ENCODE data around the gene DOCK1.

Gene DOCK1

GRCh38 chr10:127153181-127153580 lies 248.0 kb downstream of the DOCK1 start:
- no peak for DNase-seq (ENCODE audit: low read depth, low spot score)
- no peak overlapping the region for H3K27ac ChIP-seq

GRCh38 chr10:127154831-127155620 lies 249.8 kb downstream of the DOCK1 start:
- DNase-seq (ENCODE audit: low read depth, low spot score) = no peak
- H3K27ac ChIP-seq = no peak overlapping the region

GRCh38 chr10:127157089-127157488 lies 251.9 kb downstream of the DOCK1 start:
- H3K27ac ChIP-seq = no peak overlapping the region
- no peak for DNase-seq (ENCODE audit: low read depth, low spot score)

GRCh38 chr10:127157506-127158200 lies 252.4 kb downstream of the DOCK1 start:
- H3K27ac ChIP-seq = no peak overlapping the region
- DNase-seq (ENCODE audit: low read depth, low spot score) = no peak

GRCh38 chr10:127158662-127159061 lies 253.4 kb downstream of the DOCK1 start:
- H3K27ac ChIP-seq = no peak overlapping the region
- DNase-seq (ENCODE audit: low read depth, low spot score) = no peak

- DNase-seq (ENCODE audit: low read depth, low spot score) = no peak
- no peak overlapping the region for H3K27ac ChIP-seq
Measured at GRCh38 chr10:127159648-127160245, 254.5 kb downstream of the DOCK1 start.

- DNase-seq (ENCODE audit: low read depth, low spot score) = no peak
- H3K27ac ChIP-seq = no peak overlapping the region
Measured at GRCh38 chr10:127161482-127161881, 256.3 kb downstream of the DOCK1 start.

GRCh38 chr10:127162841-127163240 lies 257.6 kb downstream of the DOCK1 start:
- DNase-seq (ENCODE audit: low read depth, low spot score) = no peak
- H3K27ac ChIP-seq = no peak overlapping the region

- no peak for DNase-seq (ENCODE audit: low read depth, low spot score)
- H3K27ac ChIP-seq = no peak overlapping the region
Measured at GRCh38 chr10:127168261-127168660, 263.0 kb downstream of the DOCK1 start.

- DNase-seq (ENCODE audit: low read depth, low spot score) = no peak
- no peak overlapping the region for H3K27ac ChIP-seq
Measured at GRCh38 chr10:127174866-127175265, 269.6 kb downstream of the DOCK1 start.

- no peak overlapping the region for H3K27ac ChIP-seq
- DNase-seq (ENCODE audit: low read depth, low spot score) = no peak
Measured at GRCh38 chr10:127175357-127176110, 270.3 kb downstream of the DOCK1 start.

GRCh38 chr10:127176649-127177048 lies 271.4 kb downstream of the DOCK1 start:
- no peak for DNase-seq (ENCODE audit: low read depth, low spot score)
- H3K27ac ChIP-seq = no peak overlapping the region

GRCh38 chr10:127179612-127180250 lies 274.5 kb downstream of the DOCK1 start:
- H3K27ac ChIP-seq = no peak overlapping the region
- DNase-seq (ENCODE audit: low read depth, low spot score) = no peak

GRCh38 chr10:127182161-127182560 lies 276.9 kb downstream of the DOCK1 start:
- no peak overlapping the region for H3K27ac ChIP-seq
- no peak for DNase-seq (ENCODE audit: low read depth, low spot score)

GRCh38 chr10:127184582-127184981 lies 279.4 kb downstream of the DOCK1 start:
- no peak overlapping the region for H3K27ac ChIP-seq
- DNase-seq (ENCODE audit: low read depth, low spot score) = no peak

- H3K27ac ChIP-seq = no peak overlapping the region
- no peak for DNase-seq (ENCODE audit: low read depth, low spot score)
Measured at GRCh38 chr10:127186813-127187212, 281.6 kb downstream of the DOCK1 start.

- no peak overlapping the region for H3K27ac ChIP-seq
- no peak for DNase-seq (ENCODE audit: low read depth, low spot score)
Measured at GRCh38 chr10:127189226-127189625, 284.0 kb downstream of the DOCK1 start.

- no peak for DNase-seq (ENCODE audit: low read depth, low spot score)
Measured at GRCh38 chr10:127190427-127190826, 285.2 kb downstream of the DOCK1 start.

GRCh38 chr10:127193125-127193524 lies 287.9 kb downstream of the DOCK1 start:
- no peak overlapping the region for H3K27ac ChIP-seq
- DNase-seq (ENCODE audit: low read depth, low spot score) = no peak

More at GRCh38 chr10:127190427-127190826, 285.2 kb downstream of the DOCK1 start:
- H3K27ac ChIP-seq = no peak overlapping the region

- DNase-seq (ENCODE audit: low read depth, low spot score) = no peak
- H3K27ac ChIP-seq = no peak overlapping the region
Measured at GRCh38 chr10:127194111-127194510, 288.9 kb downstream of the DOCK1 start.
